ENCODE data around the gene ABR.

DNA sequence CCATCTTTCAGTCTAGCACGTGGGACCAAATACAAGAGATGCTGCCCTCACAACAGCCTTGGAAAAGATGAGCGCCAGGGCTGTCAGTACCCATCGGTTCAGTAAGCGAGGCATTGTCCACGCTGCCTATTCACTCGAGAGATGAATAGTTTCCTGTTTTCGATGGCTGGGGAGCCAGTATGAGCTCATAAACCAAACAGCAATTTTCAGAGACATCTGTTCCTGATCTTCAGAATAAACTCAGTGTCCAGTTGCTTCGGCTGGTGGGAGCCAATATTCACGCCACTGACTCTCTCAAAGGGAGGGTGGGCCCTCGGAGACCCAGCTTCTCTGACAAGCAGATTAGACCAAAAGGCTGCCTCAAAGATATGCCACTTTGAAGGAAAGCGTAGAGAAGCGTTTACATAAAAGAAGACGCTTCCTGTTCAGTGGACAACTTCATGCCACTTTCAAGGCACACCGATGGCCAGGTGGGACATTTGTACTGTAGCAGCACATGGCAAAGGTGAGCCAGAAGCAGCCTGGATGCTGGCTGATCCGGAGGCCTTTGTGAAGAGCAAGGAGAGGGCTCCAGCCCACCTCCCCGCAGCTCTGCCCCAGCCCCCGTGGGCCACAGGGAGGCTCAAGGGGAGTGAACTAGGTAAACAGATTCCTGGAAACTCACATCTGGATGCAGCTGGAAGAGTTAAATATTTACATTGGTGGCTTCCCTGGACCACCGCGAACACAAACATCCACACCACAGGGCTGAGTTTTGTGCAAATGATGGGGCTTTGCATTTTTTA is 176.8 kb downstream of the ABR start:
- TF ChIP-seq CTCF (IDR thresholded peaks at IDR 0.05) (no peak), POLR2AphosphoS5 (IDR thresholded peaks at IDR 0.05) (no peak), POLR2A (IDR thresholded peaks at IDR 0.05) (no peak)

All from transverse colon (tissue), 4 donors.